ENCODE results near the gene SLC44A2. TPM values are rescaled to one million over a fixed set of nuclear protein-coding genes. Genes with fewer than 3 reads are reported as not detected.

The SLC44A2 gene
- total RNA-seq, 2 donors from 2014 or later, result 106 to 240 TPM

DNA sequence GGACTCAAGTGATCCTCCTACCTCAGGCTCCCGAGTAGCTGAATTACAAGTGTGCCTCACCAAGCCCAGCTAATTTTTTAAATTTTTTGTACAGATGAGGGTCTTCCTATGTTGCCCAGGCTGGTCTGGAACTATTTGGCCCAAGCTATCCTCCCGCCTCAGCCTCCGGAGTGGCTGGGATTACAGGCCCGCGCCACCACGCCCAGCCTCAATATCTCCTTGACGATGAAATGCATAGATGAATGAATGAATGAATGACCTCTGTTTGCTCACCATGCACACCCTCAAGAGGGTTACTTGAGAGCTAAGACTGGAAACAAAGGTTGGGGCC lies 23.4 kb upstream of the SLC44A2 start:
- TF ChIP-seq, protein P1, sequence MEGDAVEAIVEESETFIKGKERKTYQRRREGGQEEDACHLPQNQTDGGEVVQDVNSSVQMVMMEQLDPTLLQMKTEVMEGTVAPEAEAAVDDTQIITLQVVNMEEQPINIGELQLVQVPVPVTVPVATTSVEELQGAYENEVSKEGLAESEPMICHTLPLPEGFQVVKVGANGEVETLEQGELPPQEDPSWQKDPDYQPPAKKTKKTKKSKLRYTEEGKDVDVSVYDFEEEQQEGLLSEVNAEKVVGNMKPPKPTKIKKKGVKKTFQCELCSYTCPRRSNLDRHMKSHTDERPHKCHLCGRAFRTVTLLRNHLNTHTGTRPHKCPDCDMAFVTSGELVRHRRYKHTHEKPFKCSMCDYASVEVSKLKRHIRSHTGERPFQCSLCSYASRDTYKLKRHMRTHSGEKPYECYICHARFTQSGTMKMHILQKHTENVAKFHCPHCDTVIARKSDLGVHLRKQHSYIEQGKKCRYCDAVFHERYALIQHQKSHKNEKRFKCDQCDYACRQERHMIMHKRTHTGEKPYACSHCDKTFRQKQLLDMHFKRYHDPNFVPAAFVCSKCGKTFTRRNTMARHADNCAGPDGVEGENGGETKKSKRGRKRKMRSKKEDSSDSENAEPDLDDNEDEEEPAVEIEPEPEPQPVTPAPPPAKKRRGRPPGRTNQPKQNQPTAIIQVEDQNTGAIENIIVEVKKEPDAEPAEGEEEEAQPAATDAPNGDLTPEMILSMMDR (conservative IDR thresholded peaks at IDR 0.05), result no peak
- no peak overlapping the region for H3K27ac ChIP-seq (ENCODE audit: low read depth, low read length)
- H3K36me3 ChIP-seq (ENCODE audit: control insufficient read depth, insufficient read depth, low read length), result no peaks in the 10 kb centered on the region
- Mint-ChIP-seq H3K4me3 (peak overlapping the region; percentile 73), H3K27me3 (ENCODE audit: insufficient read depth) (peaks cover 10% of the 10 kb centered on the region), H3K36me3 (ENCODE audit: low read depth) (no peaks in the 10 kb centered on the region), H3K4me1 (peaks cover 14% of the 10 kb centered on the region), H3K27ac (no peak overlapping the region), H3K9me3 (no peaks in the 10 kb centered on the region)
- H3K4me1 ChIP-seq (ENCODE audit: control insufficient read depth, insufficient read depth, low read length), result peaks cover 14% of the 10 kb centered on the region
- WGBS, 2 experiments (ENCODE audit: insufficient coverage in 1 of 2, insufficient read length in 1 of 2), result 32 to 41% methylated on average over 5 to 7 of the region's 7 CpGs
- H3K9ac ChIP-seq (ENCODE audit: extremely low read depth, low read length, poor library complexity, severe bottlenecking), result no peak overlapping the region
- DNase-seq, result no peak
- H3K4me3 ChIP-seq (ENCODE audit: low read length), result no peak overlapping the region
- H3K9me3 ChIP-seq (ENCODE audit: control insufficient read depth, low read length), result no peaks in the 10 kb centered on the region
- H3K27me3 ChIP-seq (ENCODE audit: control insufficient read depth, insufficient read depth, low read length, poor library complexity, severe bottlenecking), result no peaks in the 10 kb centered on the region

GRCh38 chr19:10602330-10603083 lies 22.8 kb upstream of the SLC44A2 start:
- Mint-ChIP-seq H3K4me1 (peaks cover 14% of the 10 kb centered on the region), H3K27ac (peak overlapping the region; percentile 86)
- DNase-seq, result peak; percentile 93

DNA sequence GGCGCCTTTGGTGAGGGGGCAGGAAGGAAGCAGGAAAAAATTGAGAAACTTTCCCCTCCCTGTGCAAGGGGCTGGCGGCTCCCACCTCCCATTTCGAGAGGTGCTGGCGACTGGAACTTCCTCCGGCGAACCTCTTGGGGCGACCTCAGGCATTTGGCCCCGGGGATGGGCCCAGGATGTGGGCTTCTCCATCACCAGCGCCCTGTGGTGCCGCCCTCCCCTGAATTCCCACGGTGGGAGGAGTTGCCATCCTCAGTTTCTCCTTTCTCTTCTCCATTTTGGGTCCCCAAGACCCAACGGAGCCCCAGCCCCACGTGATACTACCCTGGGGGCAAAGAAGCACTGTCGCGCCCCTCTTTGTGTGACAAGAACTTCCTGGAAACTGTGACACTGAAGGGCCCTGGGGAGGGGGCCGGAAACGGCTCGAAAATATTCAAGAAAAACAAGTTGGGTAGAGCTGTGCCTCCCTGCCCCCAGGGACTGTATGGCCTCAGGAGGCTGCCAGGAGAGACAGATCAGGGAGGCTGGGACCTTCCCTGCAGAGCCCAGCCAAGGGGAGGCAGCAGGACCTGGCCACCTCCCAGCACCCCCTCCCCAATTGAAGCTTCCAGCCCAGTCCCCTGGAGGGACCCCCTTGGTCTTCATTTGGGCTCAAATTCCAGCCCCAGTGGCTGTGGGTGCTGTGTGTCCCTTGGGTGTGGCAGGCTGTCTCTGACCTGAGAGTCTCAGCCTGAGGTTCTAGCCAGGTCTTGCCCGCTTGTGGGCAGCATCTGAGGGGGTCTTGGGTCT lies 22.1 kb upstream of the SLC44A2 start:
- H3K27ac Mint-ChIP-seq, result peak overlapping the region; percentile 86
- H3K27ac ChIP-seq (ENCODE audit: low read depth, low read length), result peak overlapping the region; percentile 92
- no peaks in the 10 kb centered on the region for H3K27me3 ChIP-seq (ENCODE audit: control insufficient read depth, insufficient read depth, low read length, poor library complexity, severe bottlenecking)
- no peaks in the 10 kb centered on the region for H3K36me3 ChIP-seq (ENCODE audit: control insufficient read depth, insufficient read depth, low read length)
- H3K4me1 Mint-ChIP-seq, result peaks cover 14% of the 10 kb centered on the region
- WGBS, 2 experiments (ENCODE audit: insufficient coverage in 1 of 2, insufficient read length in 1 of 2), result 14 to 39% methylated on average over 7 to 19 of the region's 19 CpGs
- H3K36me3 Mint-ChIP-seq (ENCODE audit: low read depth), result no peaks in the 10 kb centered on the region
- peak overlapping the region; percentile 92 for H3K9ac ChIP-seq (ENCODE audit: extremely low read depth, low read length, poor library complexity, severe bottlenecking)
- peaks cover 14% of the 10 kb centered on the region for H3K4me1 ChIP-seq (ENCODE audit: control insufficient read depth, insufficient read depth, low read length)
- H3K4me3 Mint-ChIP-seq, result peak overlapping the region; percentile 73
- H3K4me3 ChIP-seq (ENCODE audit: low read length), result peak overlapping the region; percentile 91
- TF ChIP-seq, protein P1 (conservative IDR thresholded peaks at IDR 0.05), result peak; percentile 9
- no peaks in the 10 kb centered on the region for H3K9me3 ChIP-seq (ENCODE audit: control insufficient read depth, low read length)
- H3K27me3 Mint-ChIP-seq (ENCODE audit: insufficient read depth), result peaks cover 10% of the 10 kb centered on the region
- no peaks in the 10 kb centered on the region for H3K9me3 Mint-ChIP-seq
- peak; percentile 67 for DNase-seq

More at GRCh38 chr19:10602330-10603083, 22.8 kb upstream of the SLC44A2 start:
- no peaks in the 10 kb centered on the region for H3K36me3 Mint-ChIP-seq (ENCODE audit: low read depth)
- Histone ChIP-seq H3K9ac (ENCODE audit: extremely low read depth, low read length, poor library complexity, severe bottlenecking) (peak overlapping the region; percentile 92), H3K27ac (ENCODE audit: low read depth, low read length) (peak overlapping the region; percentile 92), H3K9me3 (ENCODE audit: control insufficient read depth, low read length) (no peaks in the 10 kb centered on the region), H3K4me3 (ENCODE audit: low read length) (peak overlapping the region; percentile 91), H3K36me3 (ENCODE audit: control insufficient read depth, insufficient read depth, low read length) (no peaks in the 10 kb centered on the region), H3K4me1 (ENCODE audit: control insufficient read depth, insufficient read depth, low read length) (peaks cover 14% of the 10 kb centered on the region), H3K27me3 (ENCODE audit: control insufficient read depth, insufficient read depth, low read length, poor library complexity, severe bottlenecking) (no peaks in the 10 kb centered on the region)
- peaks cover 10% of the 10 kb centered on the region for H3K27me3 Mint-ChIP-seq (ENCODE audit: insufficient read depth)
- no peaks in the 10 kb centered on the region for H3K9me3 Mint-ChIP-seq
- TF ChIP-seq, protein P1 (conservative IDR thresholded peaks at IDR 0.05), result no peak
- peak overlapping the region; percentile 73 for H3K4me3 Mint-ChIP-seq
- 0 to 1% methylated on average over 5 to 74 of the region's 76 CpGs for WGBS, 2 experiments (ENCODE audit: insufficient coverage in 1 of 2, insufficient read length in 1 of 2)
